Esophagus squamous epithelium (tissue), 5 donors: ENCODE measurements around the gene HACL1. TPM values are rescaled to one million over a fixed set of nuclear protein-coding genes. Genes with fewer than 3 reads are reported as not detected.

Experiments
- DNase-seq: peaks from one replicate; lab custom pipeline; 2025; lab: John Stamatoyannopoulos, UW
- H3K27ac ChIP-seq, 4 donors: fragments of 200-600 bp; sonication (generic); one replicate each; pipeline ENCODE4 v1.5.1; 2016 to 2019; ENCODE audit warnings: mild to moderate bottlenecking in 1 of 4
- H3K27me3 ChIP-seq, 4 donors: fragments of 200-600 bp; sonication (generic); 1 replicate in 3 of 4; 2 replicates in 1 of 4; pipeline versions ENCODE4 v1.5.1 to v1.6.0; 2017 to 2021; ENCODE audit warnings: antibody characterized with exemption in 1 of 4
- H3K36me3 ChIP-seq, 3 donors: fragments of 200-600 bp; sonication (generic); one replicate each; pipeline ENCODE4 v1.5.1; 2016 to 2019
- H3K4me1 ChIP-seq, 3 donors: fragments of 200-600 bp; sonication (generic); one replicate each; pipeline ENCODE4 v1.5.1; 2017 to 2019
- H3K4me3 ChIP-seq, 4 donors: fragments of 200-600 bp; sonication (generic); 1 replicate in 3 of 4; 2 replicates in 1 of 4; pipeline ENCODE4 v1.5.1; 2016 to 2019; ENCODE audit warnings: mild to moderate bottlenecking in 2 of 4, moderate library complexity in 1 of 4
- H3K9me3 ChIP-seq, 3 donors: fragments of 200-600 bp; sonication (generic); one replicate each; pipeline ENCODE4 v1.5.1; 2016 to 2019
- CTCF ChIP-seq, 6 experiments: fragments of 450-650 bp in 4 of 6; fragments of 200-600 bp in 2 of 6; sonication (generic) in 2 of 6; IDR thresholded peaks; one replicate each; pipeline ENCODE4 v1.5.1; 2016 to 2019; ENCODE audit warnings: antibody characterized with exemption in 6 of 6, mild to moderate bottlenecking in 4 of 6, moderate library complexity in 4 of 6
- POLR2A ChIP-seq, 4 donors: fragments of 450-650 bp; IDR thresholded peaks; one replicate each; pipeline ENCODE4 v1.6.1; 2017; ENCODE audit warnings: antibody characterized with exemption in 4 of 4, mild to moderate bottlenecking in 4 of 4, moderate library complexity in 3 of 4
- WGBS, 2 donors: methylation state at CpG; one replicate each; pipeline ENCODE4 v1.1.5; 2018; 5-methylcytosine and 5-hydroxymethylcytosine counted together
- intact Hi-C: fragments of 100-400 bp; cut with DNase I; formaldehyde crosslinking; loops from one replicate; pipeline ENCODE4 v1.15.0; 2022
- total RNA-seq, 4 donors: library from RNA; depleted of rRNA; stranded (reverse); fragments of >200 nt; gene quantifications; one replicate each; pipeline ENCODE4 v1.1.0, GENCODE V29; 2016
- donor health status: DM: yes; HTN: yes; CAD: no.

Gene HACL1
- total RNA-seq, 4 donors from 2014 or later: 3.3 to 22.3 (median 9.4) TPM

- Histone ChIP-seq H3K4me1 (no peaks in the 10 kb centered on the region), H3K36me3 (no peaks in the 10 kb centered on the region), H3K4me3 (no peak overlapping the region), H3K9me3 (no peaks in the 10 kb centered on the region), H3K27ac (no peak overlapping the region), H3K27me3 (no peaks in the 10 kb centered on the region)
- 34 to 66% methylated on average over 8 to 12 of the region's 14 CpGs for WGBS, 2 donors
- TF ChIP-seq CTCF (IDR thresholded peaks at IDR 0.05) (no peak), POLR2A (IDR thresholded peaks at IDR 0.05) (no peak)
- intact Hi-C loops: no loop called here
- no peak for DNase-seq
These were observed 80.4 kb downstream of the HACL1 start for GRCh38 chr3:15520804-15521572.

GRCh38 chr3:15520185-15520584 is 81.2 kb downstream of the HACL1 start:
- H3K27me3 ChIP-seq: no peaks in the 10 kb centered on the region
- H3K4me1 ChIP-seq: no peaks in the 10 kb centered on the region
- 39 to 51% methylated on average over 3 of the region's 3 CpGs for WGBS, 2 donors
- no peaks in the 10 kb centered on the region for H3K36me3 ChIP-seq
- no peak overlapping the region for H3K4me3 ChIP-seq
- intact Hi-C loops: no loop called here
- TF ChIP-seq POLR2A (IDR thresholded peaks at IDR 0.05): no peak
- TF ChIP-seq CTCF (IDR thresholded peaks at IDR 0.05): no peak
- no peak overlapping the region for H3K27ac ChIP-seq
- no peaks in the 10 kb centered on the region for H3K9me3 ChIP-seq
- DNase-seq: no peak

GRCh38 chr3:15519096-15519495 is 82.3 kb downstream of the HACL1 start:
- intact Hi-C loops: no loop called here
- no peaks in the 10 kb centered on the region for H3K4me1 ChIP-seq
- 92 to 93% methylated on average over 4 of the region's 4 CpGs for WGBS, 2 donors

GRCh38 chr3:15514663-15515340 is 86.6 kb downstream of the HACL1 start:
- Histone ChIP-seq H3K4me1 (peaks cover 0 to 7% (median 0%) of the 10 kb centered on the region in 3 donors), H3K27me3 (no peaks in the 10 kb centered on the region), H3K4me3 (no peak overlapping the region), H3K9me3 (no peaks in the 10 kb centered on the region), H3K36me3 (no peaks in the 10 kb centered on the region), H3K27ac (no peak overlapping the region)
- no peak for TF ChIP-seq POLR2A (IDR thresholded peaks at IDR 0.05)
- no peak for TF ChIP-seq CTCF (IDR thresholded peaks at IDR 0.05)
- intact Hi-C loops: no loop called here
- 77 to 79% methylated on average over 4 of the region's 4 CpGs for WGBS, 2 donors
- DNase-seq: no peak

More at GRCh38 chr3:15519096-15519495, 82.3 kb downstream of the HACL1 start:
- no peak for DNase-seq
- no peaks in the 10 kb centered on the region for H3K27me3 ChIP-seq
- no peak for TF ChIP-seq POLR2A (IDR thresholded peaks at IDR 0.05)
- TF ChIP-seq CTCF (IDR thresholded peaks at IDR 0.05): no peak
- no peak overlapping the region for H3K27ac ChIP-seq
- no peak overlapping the region for H3K4me3 ChIP-seq
- H3K9me3 ChIP-seq: no peaks in the 10 kb centered on the region
- H3K36me3 ChIP-seq: no peaks in the 10 kb centered on the region
